HG03439 (cell line): ENCODE data around the gene MRPS15.

Experiments used
- ATAC-seq: cut with Tn5 transposase; IDR thresholded peaks from one replicate; pipeline ENCODE4 v1.9.1; 2021; ENCODE audit warnings: mild to moderate bottlenecking, moderate library complexity; ENCODE audit not compliant: unreplicated experiment

The MRPS15 gene

GRCh38 chr1:36421649-36422048 is 42.5 kb downstream of the MRPS15 start:
- ATAC-seq: no peak

- ATAC-seq: no peak
Measured at GRCh38 chr1:36420836-36421317, 43.3 kb downstream of the MRPS15 start.

- ATAC-seq: no peak
Measured at GRCh38 chr1:36420409-36420808, 43.8 kb downstream of the MRPS15 start.

GRCh38 chr1:36419569-36419968 is 44.6 kb downstream of the MRPS15 start:
- no peak for ATAC-seq

GRCh38 chr1:36419140-36419539 is 45.0 kb downstream of the MRPS15 start:
- no peak for ATAC-seq

GRCh38 chr1:36417931-36418330 is 46.3 kb downstream of the MRPS15 start:
- ATAC-seq: no peak

GRCh38 chr1:36415661-36416326 is 48.4 kb downstream of the MRPS15 start:
- ATAC-seq: no peak

GRCh38 chr1:36414384-36414783 is 49.8 kb downstream of the MRPS15 start:
- no peak for ATAC-seq

- no peak for ATAC-seq
Measured at GRCh38 chr1:36411674-36412648, 52.2 kb downstream of the MRPS15 start.

GRCh38 chr1:36408479-36408878 is 55.7 kb downstream of the MRPS15 start:
- no peak for ATAC-seq

GRCh38 chr1:36406440-36406839 is 57.7 kb downstream of the MRPS15 start:
- no peak for ATAC-seq
